Immature natural killer cell (primary cell): Measurements from ENCODE around the gene HRH3. TPM values are rescaled to one million over a fixed set of nuclear protein-coding genes. Genes with fewer than 3 reads are reported as not detected.

Experiments used
- DNase-seq, 3 donors: peaks; one replicate each; pipeline ENCODE4 v3.0.0; 2022; ENCODE audit warnings: mixed read lengths in 1 of 3
- H3K27ac Mint-ChIP-seq, 6 donors: one replicate each; pipeline ENCODE4 v1.8.0; 2020; ENCODE audit warnings: mixed read lengths in 6 of 6, mild to moderate bottlenecking in 5 of 6, inconsistent platforms in 4 of 6, moderate library complexity in 3 of 6
- H3K27me3 Mint-ChIP-seq, 3 donors: one replicate each; pipeline ENCODE4 v1.8.0; 2020 to 2021; ENCODE audit warnings: low read depth in 3 of 3, mild to moderate bottlenecking in 3 of 3, mixed read lengths in 3 of 3, moderate library complexity in 3 of 3, inconsistent platforms in 1 of 3
- H3K36me3 Mint-ChIP-seq, 3 donors: one replicate each; pipeline ENCODE4 v1.8.0; 2020; ENCODE audit warnings: mixed read lengths in 3 of 3, inconsistent platforms in 2 of 3, mild to moderate bottlenecking in 2 of 3
- H3K4me1 Mint-ChIP-seq, 2 donors: one replicate each; pipeline ENCODE4 v1.8.0; 2020; ENCODE audit warnings: inconsistent platforms in 2 of 2, mild to moderate bottlenecking in 2 of 2, mixed read lengths in 2 of 2, moderate library complexity in 1 of 2
- H3K4me3 Mint-ChIP-seq, 5 donors: one replicate each; pipeline ENCODE4 v1.8.0; 2020; ENCODE audit warnings: mild to moderate bottlenecking in 5 of 5, mixed read lengths in 5 of 5, inconsistent platforms in 3 of 5, moderate library complexity in 3 of 5
- H3K9me3 Mint-ChIP-seq, 6 donors: one replicate each; pipeline ENCODE4 v1.8.0; 2020; ENCODE audit warnings: mild to moderate bottlenecking in 6 of 6, mixed read lengths in 6 of 6, inconsistent platforms in 4 of 6, moderate library complexity in 3 of 6
- polyA plus RNA-seq, 3 donors: library from polyadenylated mRNA; unstranded; fragments of 300-500 nt; fragmentation: Illumina TruSeq; gene quantifications; one replicate each; pipeline ENCODE4 v1.2.3, GENCODE V29; 2021

HRH3 gene
- polyA plus RNA-seq, 3 donors from 2014 or later = not detected

DNA sequence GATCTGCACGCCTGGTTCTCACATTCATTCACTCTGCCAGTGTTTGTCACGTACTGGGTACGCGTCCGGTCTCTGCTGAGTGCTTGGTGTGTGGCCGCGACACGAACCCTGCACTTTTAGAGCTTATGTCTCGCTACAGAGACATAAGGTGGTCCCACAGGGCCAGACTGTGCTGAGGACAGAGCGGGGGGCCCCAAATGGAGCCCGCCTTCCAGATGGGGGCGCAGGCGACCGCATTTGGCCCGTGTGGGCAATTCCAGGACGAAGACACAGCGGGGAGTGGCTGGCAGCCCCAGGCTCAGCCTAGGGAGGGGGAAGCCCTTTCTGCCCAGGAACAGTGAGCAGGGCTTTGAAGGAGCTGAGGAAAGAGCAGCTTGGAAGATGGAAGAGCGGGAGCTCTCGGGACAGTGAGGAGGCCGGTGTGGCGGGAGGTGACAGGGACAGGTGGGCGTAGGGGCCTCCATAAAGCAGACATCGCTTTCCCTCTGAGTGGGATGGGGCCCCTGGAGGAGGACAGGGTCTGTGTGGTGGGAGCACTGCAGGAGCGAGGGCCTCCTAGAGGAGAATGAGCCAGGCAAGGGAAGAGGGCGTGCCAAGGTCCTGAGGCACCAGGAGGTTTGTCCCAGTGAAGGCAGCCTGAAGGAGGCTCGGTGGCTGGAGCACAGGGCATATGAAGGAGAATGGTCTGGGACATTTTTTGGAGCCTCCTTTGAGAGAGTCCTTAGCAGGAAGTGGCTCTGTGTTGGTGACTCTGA lies 45.0 kb downstream of the HRH3 start:
- Mint-ChIP-seq H3K36me3 (peaks cover 0 to 10% (median 9%) of the 10 kb centered on the region in 3 donors), H3K27me3 (no peaks in the 10 kb centered on the region), H3K27ac (peak overlapping the region in 2 of 6 donors; percentile 6 to 66), H3K4me1 (no peaks in the 10 kb centered on the region), H3K9me3 (no peaks in the 10 kb centered on the region), H3K4me3 (no peak overlapping the region)
- DNase-seq = no peak

DNA sequence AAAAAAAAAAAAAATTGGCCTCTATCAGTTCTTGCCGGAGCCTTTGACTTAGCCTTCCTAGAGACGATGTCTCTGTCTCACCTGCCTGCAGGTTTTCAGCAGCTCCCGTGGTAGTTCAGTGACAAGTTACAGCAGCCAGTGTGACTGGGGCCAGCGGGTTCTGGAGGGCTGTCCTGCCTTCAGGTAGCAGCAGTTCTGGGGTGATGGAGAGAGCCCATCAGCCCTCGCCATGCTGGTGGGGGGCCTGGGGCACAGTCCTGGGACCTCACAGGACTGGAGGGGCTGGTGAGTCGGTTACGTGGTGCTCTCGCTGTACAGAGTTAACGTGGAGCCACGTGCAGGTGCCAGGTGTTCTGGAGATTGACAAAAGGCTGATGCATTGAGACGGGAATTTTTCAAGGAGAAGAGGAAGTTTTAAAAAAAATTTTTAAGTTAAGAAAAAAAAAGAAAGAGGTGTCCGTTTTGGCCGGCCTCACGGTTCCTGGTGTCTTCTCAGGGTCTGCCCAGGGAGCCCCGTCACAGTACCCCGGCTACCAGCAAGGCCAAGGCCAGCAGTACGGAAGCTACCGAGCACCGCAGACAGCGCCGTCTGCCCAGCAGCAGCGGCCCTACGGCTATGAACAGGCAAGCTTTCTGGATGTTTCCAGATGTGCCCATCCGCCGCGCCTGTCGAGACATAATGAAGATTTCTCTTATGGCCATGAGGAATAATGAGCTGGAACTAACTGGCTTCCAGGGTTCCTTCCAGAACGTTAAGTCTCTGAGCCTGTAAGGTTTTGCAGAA lies 45.9 kb downstream of the HRH3 start:
- Mint-ChIP-seq H3K36me3 (peaks cover 0 to 15% (median 10%) of the 10 kb centered on the region in 3 donors), H3K9me3 (no peaks in the 10 kb centered on the region), H3K4me1 (no peaks in the 10 kb centered on the region), H3K27me3 (peaks cover 0 to 2% (median 0%) of the 10 kb centered on the region in 3 donors), H3K27ac (peak overlapping the region in 1 of 6 donors; percentile 17), H3K4me3 (no peak overlapping the region)
- DNase-seq = no peak

DNA sequence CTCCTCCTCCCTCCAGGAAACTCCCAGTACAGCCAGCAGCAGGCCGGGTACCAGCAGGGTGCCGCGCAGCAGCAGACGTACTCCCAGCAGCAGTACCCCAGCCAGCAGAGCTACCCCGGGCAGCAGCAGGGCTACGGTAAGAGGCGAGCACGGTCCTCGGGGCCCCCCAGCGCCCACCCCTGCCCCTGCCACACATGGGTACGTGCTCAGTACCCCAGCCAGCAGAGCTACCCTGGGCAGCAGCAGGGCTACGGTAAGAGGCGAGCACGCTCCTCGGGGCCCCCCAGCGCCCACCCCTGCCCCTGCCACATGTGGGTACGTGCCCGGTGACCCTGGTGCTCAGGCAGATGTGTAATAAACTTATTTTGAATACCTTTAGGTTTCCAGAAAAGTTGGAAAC lies 47.4 kb downstream of the HRH3 start:
- Mint-ChIP-seq H3K36me3 (peaks cover 0 to 20% (median 10%) of the 10 kb centered on the region in 3 donors), H3K27me3 (peaks cover 0 to 4% (median 0%) of the 10 kb centered on the region in 3 donors), H3K4me1 (no peaks in the 10 kb centered on the region), H3K9me3 (no peaks in the 10 kb centered on the region), H3K27ac (no peak overlapping the region), H3K4me3 (no peak overlapping the region)
- DNase-seq = no peak

GRCh38 chr20:62171245-62171644 lies 48.8 kb downstream of the HRH3 start:
- Mint-ChIP-seq H3K9me3 (no peaks in the 10 kb centered on the region), H3K27me3 (peaks cover 0 to 4% (median 0%) of the 10 kb centered on the region in 3 donors), H3K4me3 (no peak overlapping the region), H3K27ac (no peak overlapping the region), H3K36me3 (peaks cover 3 to 23% (median 10%) of the 10 kb centered on the region in 3 donors), H3K4me1 (no peaks in the 10 kb centered on the region)
- DNase-seq = no peak

DNA sequence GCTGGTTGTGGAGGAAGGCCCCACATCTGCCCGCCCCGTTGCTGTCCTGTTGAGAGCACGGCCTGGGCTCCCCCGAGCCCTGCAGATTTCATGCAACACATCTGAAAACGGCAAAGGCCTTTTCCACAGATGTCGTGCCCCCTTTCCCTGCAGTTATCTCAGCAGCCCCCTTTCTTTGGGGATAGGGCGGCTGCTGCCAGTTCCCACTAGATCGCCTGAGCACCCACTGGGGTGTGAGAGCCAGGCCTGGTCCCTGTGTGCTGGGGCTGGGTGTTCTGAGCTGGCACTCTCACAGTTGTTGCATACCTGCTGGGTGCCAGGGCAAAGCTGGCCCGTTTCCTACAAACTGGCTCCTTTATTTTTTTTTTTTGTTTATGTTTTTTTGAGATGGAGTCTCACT lies 49.5 kb downstream of the HRH3 start:
- H3K4me3 Mint-ChIP-seq = no peak overlapping the region
- H3K4me1 Mint-ChIP-seq = no peaks in the 10 kb centered on the region
- DNase-seq = no peak
- H3K36me3 Mint-ChIP-seq = peaks cover 4 to 25% (median 9%) of the 10 kb centered on the region in 3 donors
- no peak overlapping the region for H3K27ac Mint-ChIP-seq
- no peaks in the 10 kb centered on the region for H3K9me3 Mint-ChIP-seq
- H3K27me3 Mint-ChIP-seq = peaks cover 0 to 4% (median 0%) of the 10 kb centered on the region in 3 donors

DNA sequence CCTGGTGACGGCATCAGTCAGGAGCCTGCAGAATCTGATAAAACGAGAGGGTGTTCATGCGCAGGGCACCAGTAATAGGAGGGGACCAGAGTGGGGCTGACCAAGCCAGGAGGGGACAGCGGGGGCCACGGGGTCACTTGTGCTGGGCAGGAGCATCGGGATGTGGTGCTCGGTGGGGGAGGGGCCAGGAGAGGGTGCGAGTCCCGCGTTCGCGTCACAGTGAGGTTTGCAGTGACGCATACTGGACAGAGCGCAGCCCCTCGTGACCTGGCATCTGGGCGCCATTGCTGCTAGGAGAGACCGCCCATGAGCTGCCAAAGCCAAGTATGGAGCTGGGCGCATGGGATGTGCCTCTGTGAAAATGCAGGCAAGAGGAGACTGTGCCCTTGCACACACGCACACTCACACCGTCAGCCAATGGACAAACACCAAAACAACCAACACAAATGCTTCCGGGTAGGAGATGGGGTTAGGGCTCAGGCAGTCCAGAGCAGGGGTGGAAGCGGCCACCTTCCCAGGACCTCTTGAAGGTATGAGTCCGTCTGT lies 51.1 kb downstream of the HRH3 start:
- H3K27ac Mint-ChIP-seq = no peak overlapping the region

DNA sequence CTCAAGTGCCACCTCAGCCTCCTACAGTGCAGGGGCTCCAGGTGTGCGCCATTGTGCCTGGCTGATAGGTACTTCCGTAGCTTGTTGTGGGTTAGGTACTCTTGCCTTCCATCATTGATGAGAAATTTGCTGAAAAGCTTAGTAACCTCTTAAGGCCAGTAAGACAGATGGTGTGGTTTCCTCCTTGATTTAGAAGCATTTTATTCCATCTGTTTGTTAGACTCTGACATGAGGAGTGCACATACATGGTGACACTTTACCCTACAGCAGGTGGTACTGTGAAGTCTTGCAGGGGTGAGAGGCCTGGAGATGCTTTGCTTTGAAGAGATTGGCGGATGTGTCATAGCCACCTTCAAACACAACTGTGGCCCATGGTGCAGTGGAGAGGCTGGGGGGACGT lies 52.0 kb downstream of the HRH3 start:
- Mint-ChIP-seq H3K4me3 (no peak overlapping the region), H3K27me3 (peaks cover 0 to 4% (median 1%) of the 10 kb centered on the region in 3 donors), H3K4me1 (no peaks in the 10 kb centered on the region), H3K9me3 (no peaks in the 10 kb centered on the region), H3K27ac (peak overlapping the region in 1 of 6 donors; percentile 40), H3K36me3 (peaks cover 0 to 24% (median 4%) of the 10 kb centered on the region in 3 donors)
- DNase-seq = no peak

More for the DNA sequence above, 51.1 kb downstream of the HRH3 start:
- DNase-seq = no peak
- Mint-ChIP-seq H3K4me3 (no peak overlapping the region), H3K36me3 (peaks cover 0 to 22% (median 4%) of the 10 kb centered on the region in 3 donors), H3K9me3 (no peaks in the 10 kb centered on the region), H3K4me1 (no peaks in the 10 kb centered on the region), H3K27me3 (peaks cover 0 to 4% (median 1%) of the 10 kb centered on the region in 3 donors)

DNA sequence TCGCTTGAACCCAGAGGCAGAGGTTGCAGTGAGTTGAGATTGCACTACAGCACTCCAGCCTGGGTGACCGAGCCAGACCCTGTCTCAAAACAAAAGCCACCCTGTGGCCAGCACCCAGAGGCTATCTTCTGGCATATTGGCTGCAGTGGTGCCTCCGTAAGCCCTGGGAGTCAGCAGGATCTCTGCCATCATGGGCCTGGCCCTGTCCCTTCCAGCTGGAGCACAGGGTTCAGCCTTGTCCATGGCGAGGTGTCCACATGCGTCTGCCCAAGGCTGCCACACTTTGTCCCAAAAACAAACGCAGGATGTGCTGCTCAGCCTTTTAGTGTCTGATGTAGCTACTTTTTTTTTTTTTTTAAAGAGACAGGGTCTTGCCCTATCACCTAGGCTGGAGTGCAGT lies 52.6 kb downstream of the HRH3 start:
- no peak overlapping the region for H3K27ac Mint-ChIP-seq
- no peaks in the 10 kb centered on the region for H3K4me1 Mint-ChIP-seq
- H3K36me3 Mint-ChIP-seq = peaks cover 0 to 24% (median 4%) of the 10 kb centered on the region in 3 donors
- H3K9me3 Mint-ChIP-seq = no peaks in the 10 kb centered on the region
- no peak overlapping the region for H3K4me3 Mint-ChIP-seq
- peaks cover 0 to 4% (median 1%) of the 10 kb centered on the region in 3 donors for H3K27me3 Mint-ChIP-seq
- DNase-seq = no peak

DNA sequence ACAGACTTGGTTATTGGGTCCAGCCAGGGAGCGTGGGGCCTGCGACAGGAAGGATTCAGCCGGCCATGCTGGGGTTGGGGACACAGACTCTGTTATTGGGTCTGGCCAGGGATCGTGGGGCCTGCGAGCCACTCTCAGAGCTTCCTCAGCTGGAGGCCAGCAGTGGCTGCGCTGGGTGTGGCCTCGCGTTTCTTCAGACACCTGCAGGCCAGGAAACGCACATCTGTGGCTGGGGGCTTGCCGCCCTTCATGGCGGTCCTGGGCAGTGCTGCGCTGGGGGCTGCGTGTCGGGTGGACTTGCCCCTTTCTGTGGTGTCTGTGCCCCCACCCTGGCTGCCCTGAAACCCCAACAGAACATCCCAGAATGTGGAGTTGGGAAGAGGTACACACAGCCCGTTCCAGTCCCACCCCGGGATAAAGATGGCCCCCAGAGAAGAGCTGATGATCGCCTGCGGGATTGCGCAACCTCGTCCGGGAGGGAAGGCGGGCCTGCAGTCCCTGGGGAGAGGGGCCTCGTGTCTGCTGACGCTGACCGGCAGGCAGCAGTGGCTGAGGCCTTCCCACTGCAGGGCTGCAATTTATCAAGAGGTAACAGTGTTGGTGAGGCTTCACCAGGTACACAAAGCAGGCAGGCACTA lies 54.2 kb downstream of the HRH3 start:
- Mint-ChIP-seq H3K27ac (no peak overlapping the region), H3K4me3 (no peak overlapping the region), H3K4me1 (no peaks in the 10 kb centered on the region), H3K9me3 (no peaks in the 10 kb centered on the region), H3K36me3 (peaks cover 0 to 24% (median 4%) of the 10 kb centered on the region in 3 donors), H3K27me3 (peaks cover 0 to 5% (median 1%) of the 10 kb centered on the region in 3 donors)
- no peak for DNase-seq

Other genes with a start within 250 kb of the HRH3 start
- 1 to 10 TPM in 2 of 3 donors, under 1 TPM in 1; 0.04 to 3.2 (median 1.1) TPM for gene TAF4, start 154.4 kb downstream of the HRH3 start, polyA plus RNA-seq
- gene LSM14B, start 97.8 kb downstream of the HRH3 start, polyA plus RNA-seq = 1 to 10 TPM in 2 of 3 donors, under 1 TPM in 1; 0.19 to 1.9 (median 1.4) TPM
- 100 to 1,000 TPM; 497 to 643 (median 622) TPM for gene PSMA7, start 76.9 kb downstream of the HRH3 start, polyA plus RNA-seq
- under 1 TPM in 2 of 3 donors, not detected in 1; 0.39 to 0.68 TPM for gene SS18L1, start 76.5 kb downstream of the HRH3 start, polyA plus RNA-seq
- gene MTG2, start 37.2 kb downstream of the HRH3 start, polyA plus RNA-seq = 10 to 100 TPM; 14.5 to 19.6 (median 15.3) TPM
- gene OSBPL2, start 18.2 kb upstream of the HRH3 start, polyA plus RNA-seq = 10 to 100 TPM; 17.9 to 45.2 (median 24.5) TPM
- gene ADRM1, start 82.7 kb upstream of the HRH3 start, polyA plus RNA-seq = 100 to 1,000 TPM in 2 of 3 donors, 10 to 100 TPM in 1; 97.2 to 132 (median 108) TPM
- under 1 TPM in 1 of 3 donors, not detected in 2; 0.30 TPM for gene LAMA5, start 147.0 kb upstream of the HRH3 start, polyA plus RNA-seq
- 1,000 to 10,000 TPM in 2 of 3 donors, 100 to 1,000 TPM in 1; 743 to 1,716 (median 1,008) TPM for gene RPS21, start 166.8 kb upstream of the HRH3 start, polyA plus RNA-seq
- gene CABLES2, start 187.0 kb upstream of the HRH3 start, polyA plus RNA-seq = 1 to 10 TPM; 1.3 to 2.6 (median 2.5) TPM
- gene RBBP8NL, start 207.3 kb upstream of the HRH3 start, polyA plus RNA-seq = not detected